Mesenchymal stem cell (in vitro differentiated cells and primary cell): ENCODE measurements around the gene NUAK1.
A peak's percentile ranks its signal among the peaks of the same experiment; 100 is the strongest.

Source experiments
- DNase-seq: peaks from one replicate; pipeline ENCODE4 v3.0.0-alpha.2; 2013
- H2AFZ ChIP-seq: one replicate; pipeline ENCODE4 v1.6.1; 2013; ENCODE audit warnings: low read depth, mild to moderate bottlenecking, control low read depth, inconsistent platforms, low read length, moderate library complexity
- H2AK5ac ChIP-seq: 2 replicates; pipeline ENCODE4 v1.6.1; 2013; ENCODE audit warnings: low read length, moderate library complexity, mild to moderate bottlenecking, inconsistent platforms; ENCODE audit not compliant: severe bottlenecking
- H2BK120ac ChIP-seq: one replicate; pipeline ENCODE4 v1.6.1; 2013; ENCODE audit warnings: low read depth, mild to moderate bottlenecking, inconsistent platforms, low read length, moderate library complexity
- H2BK12ac ChIP-seq, 2 experiments: one replicate each; pipeline ENCODE4 v1.6.1; 2013; ENCODE audit warnings: inconsistent platforms in 2 of 2, low read length in 2 of 2, mild to moderate bottlenecking in 2 of 2, moderate library complexity in 2 of 2, control low read depth in 1 of 2
- H2BK15ac ChIP-seq: one replicate; pipeline ENCODE4 v1.6.1; 2013; ENCODE audit warnings: mild to moderate bottlenecking, low read depth, inconsistent platforms; ENCODE audit not compliant: poor library complexity, severe bottlenecking
- H2BK5ac ChIP-seq: 2 replicates; pipeline ENCODE4 v1.6.1; 2013; ENCODE audit warnings: low read depth, mild to moderate bottlenecking, low read length, control low read depth, inconsistent platforms; ENCODE audit not compliant: poor library complexity, severe bottlenecking
- H3K14ac ChIP-seq, 2 experiments: one replicate each; pipeline ENCODE4 v1.6.1; 2013; ENCODE audit warnings: inconsistent platforms in 2 of 2, low read length in 2 of 2, control low read depth in 1 of 2, mild to moderate bottlenecking in 1 of 2, moderate library complexity in 1 of 2
- H3K18ac ChIP-seq, 2 experiments: one replicate each; pipeline ENCODE4 v1.6.1; 2013; ENCODE audit warnings: inconsistent platforms in 2 of 2, low read length in 2 of 2, control low read depth in 1 of 2, low read depth in 1 of 2, mild to moderate bottlenecking in 1 of 2
- H3K23ac ChIP-seq, 2 experiments: one replicate each; pipeline ENCODE4 v1.6.1; 2013; ENCODE audit warnings: inconsistent platforms in 2 of 2, low read length in 2 of 2, mild to moderate bottlenecking in 2 of 2, moderate library complexity in 2 of 2, control low read depth in 1 of 2
- H3K27ac ChIP-seq: 2 replicates; pipeline ENCODE4 v1.5.1; 2013; ENCODE audit warnings: mild to moderate bottlenecking, moderate library complexity, low read length, control low read depth, inconsistent platforms; ENCODE audit not compliant: poor library complexity, severe bottlenecking
- H3K27me3 ChIP-seq, 2 experiments: 2 replicates each; pipeline versions ENCODE4 v1.6.1 to v1.7.0; 2013; ENCODE audit warnings: low read length in 2 of 2, mild to moderate bottlenecking in 2 of 2, moderate library complexity in 2 of 2, control low read depth in 1 of 2, inconsistent platforms in 1 of 2; ENCODE audit not compliant: control insufficient read depth in 1 of 2, insufficient read depth in 1 of 2
- H3K36me3 ChIP-seq, 2 experiments: 2 replicates each; pipeline versions ENCODE4 v1.6.1 to v1.7.0; 2013; ENCODE audit warnings: low read length in 2 of 2, control low read depth in 1 of 2, inconsistent platforms in 1 of 2, low read depth in 1 of 2, mild to moderate bottlenecking in 1 of 2; ENCODE audit not compliant: insufficient read depth in 2 of 2, control insufficient read depth in 1 of 2
- H3K4ac ChIP-seq, 2 experiments: one replicate each; pipeline ENCODE4 v1.6.1; 2013; ENCODE audit warnings: inconsistent platforms in 2 of 2, low read length in 2 of 2, mild to moderate bottlenecking in 2 of 2, moderate library complexity in 2 of 2, control low read depth in 1 of 2, low read depth in 1 of 2
- H3K4me1 ChIP-seq: 2 replicates; pipeline ENCODE4 v1.6.1; 2013; ENCODE audit warnings: low read depth, low read length, control low read depth; ENCODE audit not compliant: control insufficient read depth, insufficient read depth
- H3K4me2 ChIP-seq: 2 replicates; pipeline ENCODE4 v1.6.1; 2013; ENCODE audit warnings: low read length, mild to moderate bottlenecking, inconsistent platforms; ENCODE audit not compliant: poor library complexity, severe bottlenecking
- H3K4me3 ChIP-seq, 2 experiments: 2 replicates each; pipeline versions ENCODE4 v1.5.1 to v1.7.0; 2013; ENCODE audit warnings: low read length in 2 of 2, mild to moderate bottlenecking in 2 of 2, control low read depth in 1 of 2, low read depth in 1 of 2; ENCODE audit not compliant: insufficient read depth in 1 of 2
- H3K79me1 ChIP-seq: replicated peaks from 2 replicates; pipeline ENCODE4 v1.6.1; 2013; ENCODE audit warnings: mild to moderate bottlenecking, control low read depth, low read length, inconsistent platforms; ENCODE audit not compliant: poor library complexity, severe bottlenecking
- H3K9ac ChIP-seq: 2 replicates; pipeline ENCODE4 v1.7.0; 2013; ENCODE audit warnings: mild to moderate bottlenecking, low read length, moderate library complexity
- H3K9me3 ChIP-seq: 2 replicates; pipeline ENCODE4 v1.7.0; 2013; ENCODE audit warnings: mild to moderate bottlenecking, low read length; ENCODE audit not compliant: control insufficient read depth
- H4K8ac ChIP-seq: one replicate; pipeline ENCODE4 v1.6.1; 2013; ENCODE audit warnings: inconsistent platforms, mild to moderate bottlenecking, low read length, moderate library complexity
- H4K91ac ChIP-seq: one replicate; pipeline ENCODE4 v1.6.1; 2013; ENCODE audit warnings: mild to moderate bottlenecking, low read length, inconsistent platforms
- WGBS: methylation state at CpG from one replicate; pipeline ENCODE4 v1.1.7; 2013; ENCODE audit warnings: mixed read lengths; 5-methylcytosine and 5-hydroxymethylcytosine counted together

NUAK1 gene

GRCh38 chr12:106097011-106097410 lies 41.7 kb downstream of the NUAK1 start:
- Histone ChIP-seq H4K91ac (no peak overlapping the region), H3K4me1 (peaks cover 13% of the 10 kb centered on the region), H3K27me3 (no peaks in the 10 kb centered on the region), H3K9me3 (no peaks in the 10 kb centered on the region), H2BK12ac (no peak overlapping the region), H3K27ac (no peak overlapping the region), H3K9ac (peak overlapping the region; percentile 56), H3K14ac (no peak overlapping the region), H3K4me2 (no peak overlapping the region), H2BK15ac (no peak overlapping the region), H3K36me3 (peaks cover 0 to 28% of the 10 kb centered on the region in 2 experiments), H3K18ac (no peak overlapping the region), H3K79me1 (peaks cover 46% of the 10 kb centered on the region), H2AK5ac (no peak overlapping the region), H2BK120ac (no peak overlapping the region), H3K23ac (no peak overlapping the region), H2BK5ac (no peak overlapping the region), H4K8ac (no peak overlapping the region), H3K4me3 (no peak overlapping the region), H3K4ac (no peak overlapping the region), H2AFZ (no peak overlapping the region)
- DNase-seq, result peak; percentile 22
- WGBS, result 96% methylated on average over 1 of the region's 2 CpGs

- Histone ChIP-seq H3K4me3 (peak overlapping the region in 1 of 2 experiments; percentile 27), H4K8ac (no peak overlapping the region), H3K18ac (no peak overlapping the region), H2BK12ac (no peak overlapping the region), H3K79me1 (peaks cover 43% of the 10 kb centered on the region), H2AK5ac (no peak overlapping the region), H2AFZ (no peak overlapping the region), H3K4me1 (peaks cover 14% of the 10 kb centered on the region), H2BK120ac (no peak overlapping the region), H3K36me3 (peaks cover 0 to 24% of the 10 kb centered on the region in 2 experiments), H3K23ac (no peak overlapping the region), H3K4me2 (no peak overlapping the region), H3K27ac (peak overlapping the region; percentile 25), H3K9me3 (no peaks in the 10 kb centered on the region), H3K4ac (no peak overlapping the region), H3K9ac (peak overlapping the region; percentile 56), H3K27me3 (no peaks in the 10 kb centered on the region), H2BK5ac (no peak overlapping the region), H2BK15ac (no peak overlapping the region), H4K91ac (no peak overlapping the region), H3K14ac (no peak overlapping the region)
- 85% methylated on average over 12 of the region's 12 CpGs for WGBS
- no peak for DNase-seq
These were observed 42.4 kb downstream of the NUAK1 start for GRCh38 chr12:106096376-106096775.

DNA sequence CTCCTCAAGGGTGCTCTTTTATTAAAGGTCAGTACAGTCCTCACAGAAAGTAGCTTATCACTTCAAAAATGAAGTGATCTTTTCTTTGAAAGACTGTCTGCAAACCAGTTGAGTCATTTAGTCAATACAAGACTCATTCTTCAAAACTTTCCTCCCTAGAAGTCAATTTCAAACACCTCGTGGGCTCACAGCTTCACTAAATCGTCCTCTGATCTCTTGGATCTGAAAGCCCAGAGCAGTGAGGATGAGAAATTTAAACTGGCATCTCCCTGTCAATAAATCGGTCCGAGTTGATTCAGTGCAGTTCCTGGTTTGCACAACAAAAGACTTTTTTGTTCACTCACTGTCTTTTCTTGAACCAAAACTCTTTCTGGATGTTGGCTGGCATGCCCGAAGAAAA lies 44.5 kb downstream of the NUAK1 start:
- Histone ChIP-seq H4K91ac (no peak overlapping the region), H2BK12ac (no peak overlapping the region), H3K9ac (no peak overlapping the region), H3K27ac (no peak overlapping the region), H2BK5ac (no peak overlapping the region), H3K4me1 (peaks cover 22% of the 10 kb centered on the region), H3K4me3 (no peak overlapping the region), H3K27me3 (no peaks in the 10 kb centered on the region), H2AFZ (no peak overlapping the region), H3K4me2 (no peak overlapping the region), H3K36me3 (peaks cover 0 to 17% of the 10 kb centered on the region in 2 experiments), H3K4ac (no peak overlapping the region), H4K8ac (no peak overlapping the region), H3K23ac (no peak overlapping the region), H2BK120ac (no peak overlapping the region), H2BK15ac (no peak overlapping the region), H3K79me1 (peaks cover 35% of the 10 kb centered on the region), H3K18ac (no peak overlapping the region), H3K14ac (no peak overlapping the region), H3K9me3 (no peaks in the 10 kb centered on the region), H2AK5ac (no peak overlapping the region)
- WGBS, result 93% methylated on average over 5 of the region's 5 CpGs
- no peak for DNase-seq

DNA sequence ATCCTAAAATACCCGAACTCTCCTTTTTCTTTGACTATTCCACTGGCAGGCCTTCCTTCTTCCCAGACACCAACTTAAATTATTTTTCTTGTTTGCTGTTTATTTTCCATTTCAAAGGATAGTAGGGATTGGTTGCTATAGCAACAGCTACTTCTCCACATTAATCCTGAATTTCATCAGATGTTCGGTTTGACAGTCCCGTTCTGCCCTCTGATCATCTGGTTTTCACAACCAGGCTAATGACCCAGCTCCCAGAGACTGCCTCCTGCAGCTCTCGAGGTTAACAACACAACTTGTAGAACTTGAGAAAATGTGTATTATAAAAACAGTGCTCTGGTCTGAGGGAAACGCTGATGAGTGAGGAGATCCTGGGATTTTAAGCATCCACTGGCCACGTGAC lies 45.5 kb downstream of the NUAK1 start:
- Histone ChIP-seq H3K4me1 (peaks cover 22% of the 10 kb centered on the region), H3K14ac (no peak overlapping the region), H3K4me2 (no peak overlapping the region), H2BK15ac (no peak overlapping the region), H3K27me3 (no peaks in the 10 kb centered on the region), H2BK5ac (no peak overlapping the region), H4K8ac (no peak overlapping the region), H3K4ac (peak overlapping the region in 1 of 2 experiments; percentile 42), H2BK12ac (no peak overlapping the region), H3K36me3 (peaks cover 0 to 17% of the 10 kb centered on the region in 2 experiments), H3K9ac (no peak overlapping the region), H4K91ac (no peak overlapping the region), H3K23ac (no peak overlapping the region), H3K9me3 (no peaks in the 10 kb centered on the region), H3K4me3 (no peak overlapping the region), H3K27ac (no peak overlapping the region), H2BK120ac (no peak overlapping the region), H2AK5ac (no peak overlapping the region), H3K18ac (no peak overlapping the region), H2AFZ (no peak overlapping the region), H3K79me1 (peaks cover 38% of the 10 kb centered on the region)
- 81% methylated on average over 6 of the region's 6 CpGs for WGBS
- DNase-seq, result peak; percentile 63
